ENCODE measurements around the gene SHANK1.

Gene SHANK1

GRCh38 chr19:50745221-50745620 lies 25.6 kb upstream of the SHANK1 start:
- no peaks in the 10 kb centered on the region for H3F3A ChIP-seq (ENCODE audit: insufficient read depth, low read length)
- no peaks in the 10 kb centered on the region for H3K9me3 ChIP-seq (ENCODE audit: low read length)
- no peaks in the 10 kb centered on the region for H3K9me2 ChIP-seq (ENCODE audit: low read depth, low read length)
- H3K4me2 ChIP-seq (ENCODE audit: low read length) = no peak overlapping the region
- no peak overlapping the region for H3K4me3 ChIP-seq (ENCODE audit: low read depth, low read length, poor library complexity, severe bottlenecking)
- no peaks in the 10 kb centered on the region for H3K36me3 ChIP-seq (ENCODE audit: insufficient read depth, low read length)
- H3K79me2 ChIP-seq (ENCODE audit: insufficient read depth, low read length) = no peaks in the 10 kb centered on the region
- no peaks in the 10 kb centered on the region for H3K4me1 ChIP-seq (ENCODE audit: insufficient read depth, low read length, severe bottlenecking)
- H4K20me1 ChIP-seq (ENCODE audit: insufficient read depth, low read length) = no peaks in the 10 kb centered on the region
- H3K9ac ChIP-seq (ENCODE audit: low read length) = no peak overlapping the region
- TF ChIP-seq CTCF (IDR thresholded peaks at IDR 0.05; ENCODE audit: low read length) (no peak), EZH2 (IDR thresholded peaks at IDR 0.05; ENCODE audit: borderline replicate concordance, low read length) (no peak)
- H2AFZ ChIP-seq (ENCODE audit: low read length) = no peak overlapping the region
- no peak overlapping the region for H3K27ac ChIP-seq (ENCODE audit: low read depth, low read length, poor library complexity, severe bottlenecking)
- H3K27me3 ChIP-seq (ENCODE audit: insufficient read depth, low read length) = no peaks in the 10 kb centered on the region

GRCh38 chr19:50743537-50743936 lies 23.9 kb upstream of the SHANK1 start:
- Histone ChIP-seq H3K9ac (ENCODE audit: low read length) (no peak overlapping the region), H3K27ac (ENCODE audit: low read depth, low read length, poor library complexity, severe bottlenecking) (no peak overlapping the region)

GRCh38 chr19:50741179-50741933 lies 21.8 kb upstream of the SHANK1 start:
- H3K4me1 ChIP-seq (ENCODE audit: insufficient read depth, low read length, severe bottlenecking) = no peaks in the 10 kb centered on the region
- no peaks in the 10 kb centered on the region for H3K79me2 ChIP-seq (ENCODE audit: insufficient read depth, low read length)
- no peaks in the 10 kb centered on the region; the same call in 1 of the 2 replicates for H3K27me3 ChIP-seq (ENCODE audit: insufficient read depth, low read length)
- no peak overlapping the region for H3K4me2 ChIP-seq (ENCODE audit: low read length)
- TF ChIP-seq EZH2 (IDR thresholded peaks at IDR 0.05; ENCODE audit: borderline replicate concordance, low read length) (no peak), CTCF (IDR thresholded peaks at IDR 0.05; ENCODE audit: low read length) (no peak)
- H3K36me3 ChIP-seq (ENCODE audit: insufficient read depth, low read length) = no peaks in the 10 kb centered on the region
- H3K4me3 ChIP-seq (ENCODE audit: low read depth, low read length, poor library complexity, severe bottlenecking) = no peak overlapping the region
- no peak overlapping the region for H3K27ac ChIP-seq (ENCODE audit: low read depth, low read length, poor library complexity, severe bottlenecking)
- H3K9me2 ChIP-seq (ENCODE audit: low read depth, low read length) = no peaks in the 10 kb centered on the region
- no peak overlapping the region for H2AFZ ChIP-seq (ENCODE audit: low read length)
- H4K20me1 ChIP-seq (ENCODE audit: insufficient read depth, low read length) = no peaks in the 10 kb centered on the region
- no peaks in the 10 kb centered on the region for H3F3A ChIP-seq (ENCODE audit: insufficient read depth, low read length)
- H3K9me3 ChIP-seq (ENCODE audit: low read length) = no peaks in the 10 kb centered on the region
- no peak overlapping the region for H3K9ac ChIP-seq (ENCODE audit: low read length)

More at GRCh38 chr19:50743537-50743936, 23.9 kb upstream of the SHANK1 start:
- H3K27me3 ChIP-seq (ENCODE audit: insufficient read depth, low read length) = no peaks in the 10 kb centered on the region
- no peaks in the 10 kb centered on the region for H3K4me1 ChIP-seq (ENCODE audit: insufficient read depth, low read length, severe bottlenecking)
- H4K20me1 ChIP-seq (ENCODE audit: insufficient read depth, low read length) = no peaks in the 10 kb centered on the region
- H3K9me3 ChIP-seq (ENCODE audit: low read length) = no peaks in the 10 kb centered on the region
- no peak for TF ChIP-seq CTCF (IDR thresholded peaks at IDR 0.05; ENCODE audit: low read length)
- no peak for TF ChIP-seq EZH2 (IDR thresholded peaks at IDR 0.05; ENCODE audit: borderline replicate concordance, low read length)
- H3K9me2 ChIP-seq (ENCODE audit: low read depth, low read length) = no peaks in the 10 kb centered on the region
- H3K36me3 ChIP-seq (ENCODE audit: insufficient read depth, low read length) = no peaks in the 10 kb centered on the region
- H3K79me2 ChIP-seq (ENCODE audit: insufficient read depth, low read length) = no peaks in the 10 kb centered on the region
- no peak overlapping the region for H3K4me2 ChIP-seq (ENCODE audit: low read length)
- H3F3A ChIP-seq (ENCODE audit: insufficient read depth, low read length) = no peaks in the 10 kb centered on the region
- H3K4me3 ChIP-seq (ENCODE audit: low read depth, low read length, poor library complexity, severe bottlenecking) = no peak overlapping the region
- no peak overlapping the region for H2AFZ ChIP-seq (ENCODE audit: low read length)

Measured in OCI-LY1 (cell line).